Ramos (cell line): ENCODE measurements around the gene MINDY4B.

ENCODE experiments used
- in situ Hi-C: fragments of 300-500 bp; cut with MboI; formaldehyde crosslinking; loops from one replicate; pipeline ENCODE4 v1.14.3; 2022; ENCODE audit warnings: low sequenced_read_pairs; ENCODE audit not compliant: unreplicated experiment

MINDY4B gene

DNA sequence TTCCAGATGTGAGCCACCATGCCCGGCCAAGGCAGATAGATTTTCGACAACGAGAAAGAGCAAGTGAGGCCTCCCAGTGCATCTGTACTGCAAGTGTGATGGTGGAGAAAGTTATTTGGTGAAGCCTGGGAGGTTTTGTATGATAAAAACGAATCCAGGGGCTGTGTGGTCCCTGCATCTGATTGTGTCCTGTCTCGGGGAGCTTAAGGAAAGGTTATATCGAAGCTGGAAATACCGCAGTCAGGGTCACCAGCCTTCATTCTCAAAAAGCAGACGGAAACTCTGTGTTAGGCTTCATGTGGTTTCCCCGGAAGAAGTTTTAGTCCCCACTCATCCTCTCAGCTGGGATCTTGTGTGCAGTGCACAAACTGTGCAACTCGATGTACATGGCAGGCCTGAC is 3.4 kb downstream of the MINDY4B start:
- in situ Hi-C loops = no loop called here

DNA sequence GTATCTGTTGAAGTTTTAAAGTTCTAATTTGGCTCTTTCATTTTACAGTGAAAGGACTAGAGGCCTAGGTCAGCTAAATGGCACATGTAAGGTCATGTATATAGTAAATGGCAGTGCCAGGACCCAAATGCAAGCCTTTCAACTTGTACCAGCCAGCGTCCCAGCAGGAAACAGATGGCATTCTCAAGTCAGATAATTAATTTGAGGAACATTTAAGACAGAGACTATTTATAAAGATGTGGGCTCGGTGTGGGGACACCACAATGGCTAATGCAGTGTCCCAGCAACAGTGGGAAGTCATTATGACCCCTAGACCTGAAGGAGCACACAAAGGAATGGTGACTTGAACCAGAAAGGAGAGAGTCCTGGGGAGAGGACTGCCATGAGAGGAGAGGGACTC is 6.1 kb downstream of the MINDY4B start:
- in situ Hi-C loops = no loop called here

DNA sequence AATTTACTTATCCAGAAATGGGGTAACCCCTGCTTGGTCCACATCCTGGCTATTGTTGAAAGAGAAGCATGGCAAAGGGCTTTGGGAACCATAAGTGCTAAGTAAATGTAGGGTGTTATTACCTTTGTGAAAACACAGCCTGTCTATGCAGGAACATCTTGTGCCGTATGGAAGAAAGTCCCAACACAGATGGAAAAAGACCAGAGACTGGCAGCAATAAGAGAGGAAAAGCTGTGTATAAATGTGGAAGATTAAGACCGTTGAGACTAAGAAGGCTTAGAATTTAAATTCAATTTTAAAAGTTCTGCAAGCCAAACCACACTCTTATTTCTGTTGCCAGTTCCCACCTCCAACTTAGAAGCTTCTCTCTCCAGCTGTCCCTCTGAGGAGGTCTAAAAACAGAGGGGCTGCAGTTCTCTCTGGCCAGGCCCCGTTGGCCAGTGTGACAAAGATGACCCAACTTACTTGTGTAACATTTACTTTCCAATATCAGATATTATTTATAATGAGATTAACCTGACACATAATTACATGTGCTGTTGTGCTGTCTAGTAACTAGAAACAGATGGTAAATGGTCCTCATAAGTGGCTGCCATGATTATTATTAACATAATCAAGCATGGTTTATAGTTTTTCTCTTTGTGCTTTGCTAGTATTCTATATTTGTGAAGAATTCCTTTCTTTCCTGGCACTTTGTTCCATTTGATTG is 7.0 kb downstream of the MINDY4B start:
- in situ Hi-C loops = no loop called here

GRCh38 chr3:150897592-150897991 is 7.6 kb downstream of the MINDY4B start:
- in situ Hi-C loops = no loop called here

- in situ Hi-C loops = no loop called here
These were observed 14.4 kb downstream of the MINDY4B start for GRCh38 chr3:150890831-150891230.

- in situ Hi-C loops = no loop called here
These were observed 14.9 kb downstream of the MINDY4B start for GRCh38 chr3:150890295-150890694.

DNA sequence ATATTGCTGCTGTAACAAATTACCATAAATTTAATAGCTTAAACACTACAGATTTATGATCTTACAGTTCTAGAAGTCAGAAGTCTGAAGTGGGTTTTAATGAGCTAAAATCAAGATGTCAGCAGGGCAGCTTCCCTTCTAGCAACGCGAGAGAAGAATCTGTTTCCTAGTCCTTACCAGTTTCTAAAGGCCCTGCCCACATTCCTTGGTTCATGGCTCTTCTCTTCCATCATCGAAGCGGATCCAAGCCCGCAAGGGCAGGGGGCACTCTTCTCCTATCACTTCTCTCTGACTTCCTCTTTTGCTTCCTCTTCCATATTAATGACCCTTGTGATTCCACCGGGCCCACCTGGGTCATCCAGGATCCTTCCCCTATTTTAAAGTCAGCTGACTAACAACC is 16.1 kb downstream of the MINDY4B start:
- in situ Hi-C loops = no loop called here

DNA sequence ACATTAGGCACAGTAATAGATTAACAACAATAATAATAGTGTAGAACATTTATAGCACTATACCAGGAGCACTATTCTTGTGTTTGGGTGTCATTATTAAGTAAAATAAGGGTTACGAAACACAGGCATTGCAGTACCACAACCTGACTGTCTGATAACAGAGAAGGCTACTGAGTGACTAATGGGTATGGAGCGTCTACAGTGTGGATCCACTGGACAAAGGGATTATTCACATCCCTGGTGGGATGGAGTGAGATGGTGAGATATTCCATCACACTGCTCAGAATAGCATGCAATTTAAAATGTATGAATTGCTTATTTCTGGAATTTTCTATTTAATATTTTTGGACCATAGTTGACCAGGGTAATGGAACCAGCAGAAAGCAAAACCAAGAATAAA is 18.2 kb downstream of the MINDY4B start:
- in situ Hi-C loops = no loop called here

DNA sequence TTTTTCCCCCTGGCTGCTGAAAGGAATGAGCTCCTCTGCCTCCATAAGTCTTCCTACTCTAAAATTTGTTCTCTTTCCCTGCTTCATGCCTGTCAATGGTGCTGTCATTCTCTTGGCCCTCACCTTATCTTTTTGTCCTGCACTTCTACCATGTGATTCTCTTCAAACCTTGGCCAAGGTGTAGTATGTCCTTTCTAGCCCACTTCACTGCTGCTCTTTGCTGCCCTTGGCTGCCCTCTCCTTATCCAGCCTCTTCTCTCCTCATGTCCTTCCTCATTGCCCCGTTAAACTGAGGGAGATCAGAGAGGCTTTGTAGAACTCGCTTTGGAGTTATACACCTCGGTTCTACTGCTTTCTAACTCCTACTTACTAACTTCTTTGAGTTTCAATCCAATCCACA is 19.7 kb downstream of the MINDY4B start:
- in situ Hi-C loops = no loop called here

DNA sequence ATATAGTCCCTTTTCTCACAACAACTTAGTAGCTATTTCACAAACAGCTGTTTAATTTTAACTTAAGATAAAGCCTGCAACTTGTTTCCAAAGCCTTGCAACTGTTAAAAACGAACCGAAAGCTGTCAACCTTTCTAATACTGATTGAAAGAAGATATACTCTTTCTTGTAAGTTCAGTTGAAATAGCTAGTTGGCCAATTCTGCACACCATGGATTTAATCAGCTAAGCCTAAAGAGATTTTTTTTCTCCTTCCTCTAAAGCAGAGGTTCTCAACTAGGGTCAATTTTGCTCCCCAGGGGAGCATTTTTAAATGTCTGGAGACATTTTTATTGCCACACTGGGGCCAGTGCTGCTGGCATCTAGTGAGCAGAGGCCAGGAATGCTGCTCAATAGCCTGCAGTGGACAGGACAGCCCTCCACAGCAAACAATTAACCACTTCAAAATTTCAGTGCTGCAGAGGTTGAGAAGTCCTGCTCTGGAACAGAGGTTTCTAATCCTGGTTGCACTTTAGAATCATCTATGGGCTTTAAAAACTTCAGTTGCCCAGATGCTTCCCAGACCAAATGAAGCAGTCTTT is 26.2 kb downstream of the MINDY4B start:
- in situ Hi-C loops = no loop called here

DNA sequence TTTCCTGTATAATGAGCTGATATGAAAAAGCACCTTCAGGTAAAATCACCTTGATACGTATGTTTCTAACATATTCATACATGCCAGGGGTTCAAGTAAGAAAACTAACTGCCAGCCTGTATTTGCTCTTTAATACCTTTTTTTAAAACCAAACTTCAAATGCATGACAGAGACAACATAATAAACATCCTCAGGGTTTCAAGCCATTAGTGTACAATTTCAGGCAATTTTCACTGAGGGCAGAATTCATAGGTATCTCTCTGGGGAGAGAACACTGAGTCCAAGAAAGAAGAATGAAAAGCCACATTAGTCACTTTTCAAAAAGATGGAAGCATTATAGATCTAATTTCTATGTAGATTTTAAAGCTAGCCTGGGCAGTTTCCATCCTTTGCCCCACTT is 26.9 kb downstream of the MINDY4B start:
- in situ Hi-C loops = no loop called here

- in situ Hi-C loops = no loop called here
These were observed 27.9 kb downstream of the MINDY4B start for GRCh38 chr3:150877303-150877702.

DNA sequence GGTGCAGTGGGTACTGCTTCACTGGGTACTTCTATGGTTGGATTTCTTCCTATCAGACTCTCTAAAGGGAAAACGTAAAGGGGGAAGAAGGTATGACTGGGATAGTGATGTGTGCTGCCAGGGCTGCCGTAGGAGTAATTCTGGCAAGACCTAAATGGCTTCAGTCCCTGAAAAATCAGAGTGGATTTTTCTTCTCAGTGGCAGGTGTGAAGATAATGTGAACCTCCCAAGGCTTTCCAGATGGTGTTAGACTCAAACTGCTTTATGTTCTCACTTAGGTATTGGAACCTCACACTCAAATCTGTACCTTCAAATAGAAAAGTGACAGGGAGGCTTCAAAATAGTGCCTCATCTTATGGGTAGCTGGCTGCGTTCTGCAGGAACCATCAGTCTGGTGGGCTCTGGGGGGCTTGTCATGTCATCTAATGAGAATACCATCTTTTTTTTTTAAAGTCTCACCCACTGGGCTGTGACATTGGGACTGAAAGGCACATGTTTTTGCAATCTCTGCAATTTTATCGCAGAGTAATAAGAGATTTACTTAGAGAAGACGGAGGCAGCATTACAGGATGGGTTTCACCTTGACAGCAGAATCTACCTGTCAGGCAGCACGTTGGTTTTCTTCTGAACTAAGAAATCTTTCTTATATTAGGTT is 28.5 kb downstream of the MINDY4B start:
- in situ Hi-C loops = no loop called here

DNA sequence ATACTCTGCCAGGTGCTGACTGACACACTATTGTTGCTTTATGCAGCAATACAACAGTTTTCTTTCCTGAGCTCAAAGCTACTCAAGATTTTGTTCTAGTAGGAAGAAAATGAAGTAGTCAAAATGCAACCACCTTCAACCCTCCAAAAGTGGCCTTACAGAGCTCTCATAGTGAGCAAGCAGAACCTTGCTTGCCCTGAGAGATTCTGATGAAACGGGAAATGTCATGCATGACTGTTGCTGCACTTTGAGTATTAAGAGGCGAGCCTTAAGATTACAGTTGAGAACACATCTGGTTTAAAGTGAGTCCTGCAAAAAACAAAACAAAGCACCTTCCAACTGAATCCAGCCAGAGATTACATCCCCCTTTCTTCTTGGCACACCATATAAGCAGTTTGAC is 29.7 kb downstream of the MINDY4B start:
- in situ Hi-C loops = no loop called here

DNA sequence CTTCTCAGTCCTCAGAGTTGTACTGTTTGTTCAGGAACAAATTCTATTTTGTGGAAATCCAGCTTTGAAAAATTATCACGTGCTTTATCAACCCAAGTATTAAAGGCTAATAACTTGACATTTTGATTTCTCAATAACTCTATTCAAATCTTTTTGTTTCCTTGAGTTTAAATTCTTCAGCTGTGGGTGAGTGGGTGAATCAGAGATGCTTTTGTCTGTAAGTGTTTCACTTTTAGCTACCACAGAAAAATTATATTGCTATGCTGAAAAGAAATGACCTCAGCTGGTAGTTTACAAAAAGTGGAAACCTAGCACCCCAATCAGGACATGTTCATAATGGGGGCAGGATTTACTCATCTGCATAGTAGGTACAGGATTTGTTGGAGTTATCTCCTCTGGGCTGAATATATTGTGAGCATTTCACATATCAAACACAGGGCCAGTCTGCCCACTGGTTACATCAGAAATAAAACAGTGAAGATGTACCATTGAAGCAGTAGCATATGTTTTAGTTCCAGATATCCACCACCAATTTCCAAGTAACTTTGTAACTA is 30.5 kb downstream of the MINDY4B start:
- in situ Hi-C loops = no loop called here

DNA sequence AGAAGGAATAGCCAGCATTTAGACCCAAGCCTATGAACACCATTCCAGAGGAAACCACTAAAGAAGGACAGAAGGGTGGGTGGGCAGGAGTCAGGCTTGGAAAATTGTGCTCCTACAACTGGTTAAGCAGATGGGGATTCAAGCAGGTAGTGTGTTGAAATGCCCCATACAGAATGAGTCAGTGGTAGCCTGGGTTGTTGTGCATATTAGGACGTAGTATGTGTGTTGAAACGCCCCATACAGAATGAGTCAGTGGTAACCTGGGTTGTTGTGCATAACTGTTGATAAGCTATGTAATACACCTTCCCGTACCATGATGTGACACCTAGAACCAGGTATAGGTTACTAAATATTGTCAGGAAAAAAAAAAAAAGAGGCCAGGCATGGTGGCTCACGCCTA is 34.0 kb downstream of the MINDY4B start:
- in situ Hi-C loops = no loop called here

- in situ Hi-C loops = no loop called here
These were observed 34.8 kb downstream of the MINDY4B start for GRCh38 chr3:150870406-150870805.

DNA sequence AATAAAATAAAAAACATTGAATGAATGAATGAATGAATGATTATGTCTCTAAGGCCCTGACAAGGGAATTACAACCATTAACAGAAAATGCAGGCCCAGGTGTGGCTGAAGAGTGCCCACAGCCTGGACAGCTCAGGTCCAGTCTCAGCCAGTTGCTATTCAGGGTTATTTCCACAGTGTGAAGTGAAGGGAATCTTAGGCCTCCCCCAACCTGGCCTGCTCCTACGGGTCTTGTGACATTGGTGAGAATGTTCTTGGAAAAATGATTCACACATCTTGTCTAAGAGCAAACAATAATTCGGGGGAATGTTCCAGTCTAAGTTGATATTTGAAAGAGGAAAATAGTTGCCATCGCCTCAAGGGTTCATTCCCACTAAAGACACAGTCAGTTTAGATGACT is 37.0 kb downstream of the MINDY4B start:
- in situ Hi-C loops = loop anchor here (5.0 to 10.0 kb wide), 2 partner anchors 151 to 353 kb away; no protein-coding TSS in a partner anchor

DNA sequence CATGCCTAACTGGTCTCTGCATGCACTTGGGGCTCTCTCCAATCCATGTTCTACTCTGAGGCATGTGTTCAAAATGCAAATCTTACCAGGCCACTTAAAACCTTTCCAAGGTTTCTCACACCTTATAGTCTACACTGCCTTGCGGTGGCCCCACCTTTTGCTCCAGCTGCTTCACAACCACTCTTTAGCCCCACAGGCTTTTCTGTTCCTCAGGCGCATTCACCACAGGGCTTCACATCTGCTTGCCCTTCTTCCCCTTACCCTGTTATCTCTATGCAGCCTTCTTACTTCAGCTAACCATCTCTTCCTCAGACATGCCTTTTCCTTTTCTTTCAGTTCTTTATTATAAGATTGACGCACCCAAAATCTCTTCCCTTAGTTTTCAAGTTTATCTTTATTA is 37.8 kb downstream of the MINDY4B start:
- in situ Hi-C loops = loop anchor here (5.0 to 10.0 kb wide), 2 partner anchors 150 to 353 kb away; no protein-coding TSS in a partner anchor

- in situ Hi-C loops = loop anchor here (10.0 kb wide), 1 partner anchor 349 kb away; no protein-coding TSS in a partner anchor
These were observed 41.3 kb downstream of the MINDY4B start for GRCh38 chr3:150863921-150864320.

DNA sequence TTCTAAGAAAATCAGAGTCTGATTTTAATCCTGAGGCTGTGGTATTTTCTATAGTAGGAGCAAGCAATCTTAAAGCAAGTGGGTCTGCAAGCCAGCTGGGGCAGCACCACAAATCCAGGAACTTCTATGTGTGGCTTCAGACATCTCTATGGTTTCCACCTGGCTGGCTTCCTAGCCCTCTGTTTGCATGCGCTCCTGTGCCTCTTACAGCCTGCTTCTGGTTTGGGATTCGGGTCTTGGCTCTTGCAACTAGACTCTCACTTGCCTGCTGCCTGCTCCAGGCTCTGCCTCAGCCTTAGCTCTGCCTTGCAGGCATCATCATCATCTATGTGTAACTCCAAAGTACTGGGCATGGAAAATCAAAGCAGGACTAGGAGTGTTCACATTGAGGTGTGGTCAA is 43.4 kb downstream of the MINDY4B start:
- in situ Hi-C loops = loop anchor here (10.0 kb wide), 1 partner anchor 347 kb away; no protein-coding TSS in a partner anchor
